OCI-M2 (cell line): ENCODE data around the gene SBK1.

Source experiments
- DNase-seq: peaks from one replicate; lab custom pipeline; 2025; ENCODE audit not compliant: unreplicated experiment; lab: John Stamatoyannopoulos, UW

Gene SBK1

DNA sequence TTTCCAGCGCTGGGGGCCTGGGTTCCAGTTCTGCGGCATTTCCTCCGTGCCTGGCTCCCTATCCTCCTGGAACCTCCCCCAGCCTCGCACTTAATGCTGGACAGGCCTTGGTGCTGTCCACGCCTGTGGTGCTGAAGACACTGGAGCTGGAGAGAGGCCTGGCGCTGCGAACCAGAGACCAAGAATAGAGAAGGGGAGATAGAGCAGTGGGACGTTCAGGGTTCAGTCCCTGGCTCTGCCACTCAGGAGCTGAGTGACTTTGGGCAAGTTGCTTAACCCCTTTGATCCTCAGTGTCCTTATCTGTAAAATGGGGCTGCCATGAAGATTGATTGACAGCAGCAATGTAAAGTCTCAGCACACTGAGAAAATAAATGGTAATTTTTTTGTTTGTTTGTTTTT is 11.9 kb downstream of the SBK1 start:
- DNase-seq = no peak

DNA sequence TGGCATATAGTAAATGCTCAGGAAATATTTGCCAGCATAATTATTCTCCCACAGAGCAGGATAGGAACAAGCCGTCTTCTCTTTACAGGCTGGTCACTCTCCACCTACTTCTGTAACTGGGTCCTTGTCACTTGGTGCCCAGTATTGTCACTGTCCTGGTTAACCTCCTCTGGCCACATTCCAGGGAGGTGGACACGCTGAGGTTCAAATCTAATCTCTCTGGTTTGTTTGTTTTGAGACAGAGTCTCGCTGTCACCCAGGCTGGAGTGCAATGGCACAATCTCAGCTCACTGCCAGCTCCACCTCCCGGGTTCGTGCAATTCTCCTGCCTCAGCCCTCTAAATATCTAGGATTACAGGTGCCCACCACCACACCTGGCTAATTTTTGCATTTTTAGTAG is 15.6 kb downstream of the SBK1 start:
- no peak for DNase-seq

DNA sequence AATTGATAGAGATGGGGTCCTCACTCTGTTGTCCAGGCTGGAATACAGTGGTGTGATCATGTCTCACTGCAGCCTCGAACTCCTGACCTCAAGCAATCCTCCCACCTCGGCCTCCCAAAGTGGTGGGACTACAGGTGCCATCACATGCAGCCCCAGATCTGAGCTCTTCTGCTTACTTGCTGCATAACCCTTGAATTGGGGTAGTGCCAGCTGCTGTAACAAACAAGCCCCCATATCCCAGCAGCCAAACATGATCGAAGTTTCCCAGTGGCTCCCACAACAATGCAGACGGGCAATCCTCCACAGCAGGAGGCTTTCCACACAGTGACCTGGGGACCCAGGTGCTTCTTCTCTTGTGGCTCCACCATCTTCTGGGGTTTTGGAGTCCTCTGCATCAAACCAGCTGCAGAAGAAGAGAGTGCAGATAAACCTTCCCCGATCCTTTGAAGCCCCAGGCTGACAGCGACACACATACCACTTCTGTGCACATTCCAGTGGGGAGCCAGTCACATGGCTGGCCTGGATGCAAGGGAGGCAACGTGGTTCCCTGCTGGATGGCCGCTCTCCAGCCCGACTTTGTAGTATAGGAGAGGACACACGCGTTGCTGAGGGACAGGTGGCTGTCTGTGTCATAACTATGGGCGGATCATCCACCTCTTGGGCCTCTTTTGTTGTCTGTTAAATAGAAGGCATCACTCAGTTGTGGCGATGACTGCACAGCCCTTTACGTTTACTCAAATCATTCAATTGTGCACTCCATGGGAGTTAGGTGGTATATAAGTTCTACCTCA is 16.7 kb downstream of the SBK1 start:
- no peak for DNase-seq

- no peak for DNase-seq
Observed at GRCh38 chr16:28309811-28310311, 17.5 kb downstream of the SBK1 start.

GRCh38 chr16:28310796-28311195 is 18.5 kb downstream of the SBK1 start:
- DNase-seq = no peak

DNA sequence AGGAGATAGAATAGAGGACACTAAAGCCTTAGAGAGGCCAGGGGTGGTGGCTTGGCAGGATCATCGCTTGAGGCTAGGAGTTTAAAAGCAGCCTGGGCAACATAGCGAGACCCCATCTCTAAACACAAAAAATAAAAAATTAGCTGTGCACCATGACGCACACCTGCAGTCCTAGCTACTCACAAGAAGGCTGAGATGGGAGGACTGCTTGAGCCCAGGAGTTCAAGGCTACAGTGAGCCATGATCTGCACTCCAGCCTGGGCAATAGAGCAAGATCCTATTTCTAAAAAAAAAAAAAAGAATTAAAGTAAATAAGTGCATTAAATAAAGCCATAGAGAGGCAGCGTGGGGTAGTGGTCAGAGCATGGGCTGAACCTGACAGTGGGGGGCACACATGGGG is 19.1 kb downstream of the SBK1 start:
- no peak for DNase-seq

- no peak for DNase-seq
Observed at GRCh38 chr16:28311913-28312312, 19.6 kb downstream of the SBK1 start.

GRCh38 chr16:28312327-28312726 is 20.0 kb downstream of the SBK1 start:
- DNase-seq = no peak

- DNase-seq = no peak
Observed at GRCh38 chr16:28313587-28313986, 21.3 kb downstream of the SBK1 start.

GRCh38 chr16:28316054-28316453 is 23.7 kb downstream of the SBK1 start:
- no peak for DNase-seq

GRCh38 chr16:28317040-28317880 is 24.9 kb downstream of the SBK1 start:
- DNase-seq = no peak

- no peak for DNase-seq
Observed at GRCh38 chr16:28318042-28318744, 25.9 kb downstream of the SBK1 start.

DNA sequence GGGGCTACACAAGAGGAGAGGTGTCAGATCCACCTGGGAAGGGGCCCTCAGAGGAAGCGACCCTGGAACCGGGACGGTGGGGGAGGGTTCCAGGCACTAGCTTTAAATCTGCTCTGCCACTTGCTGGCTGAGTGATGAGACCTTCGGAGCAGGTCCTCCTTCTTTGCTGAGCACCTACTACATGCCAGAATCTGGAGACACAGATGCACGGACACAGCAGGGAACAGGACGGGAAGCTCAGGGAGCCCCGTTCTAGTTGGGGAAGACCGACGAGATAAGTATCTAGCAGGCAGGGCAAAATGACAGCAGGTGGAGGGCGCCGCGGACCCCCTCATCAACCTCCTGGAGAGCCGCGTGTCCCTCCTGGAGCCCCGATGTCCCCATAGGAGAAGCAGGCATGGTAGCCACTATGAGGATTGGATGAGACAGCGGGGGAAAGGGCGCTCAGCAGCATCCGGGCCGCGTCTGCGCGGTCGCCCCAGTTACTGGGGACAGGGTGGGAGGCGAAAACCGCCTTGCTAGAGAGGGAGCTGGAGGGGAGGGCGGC is 27.2 kb downstream of the SBK1 start:
- DNase-seq = no peak

- DNase-seq = no peak
Observed at GRCh38 chr16:28320023-28320561, 27.8 kb downstream of the SBK1 start.

GRCh38 chr16:28320741-28321140 is 28.4 kb downstream of the SBK1 start:
- DNase-seq = no peak

- no peak for DNase-seq
Observed at GRCh38 chr16:28321700-28322411, 29.5 kb downstream of the SBK1 start.

- DNase-seq = no peak
Observed at GRCh38 chr16:28324235-28324886, 32.0 kb downstream of the SBK1 start.

GRCh38 chr16:28324887-28325279 is 32.6 kb downstream of the SBK1 start:
- no peak for DNase-seq

DNA sequence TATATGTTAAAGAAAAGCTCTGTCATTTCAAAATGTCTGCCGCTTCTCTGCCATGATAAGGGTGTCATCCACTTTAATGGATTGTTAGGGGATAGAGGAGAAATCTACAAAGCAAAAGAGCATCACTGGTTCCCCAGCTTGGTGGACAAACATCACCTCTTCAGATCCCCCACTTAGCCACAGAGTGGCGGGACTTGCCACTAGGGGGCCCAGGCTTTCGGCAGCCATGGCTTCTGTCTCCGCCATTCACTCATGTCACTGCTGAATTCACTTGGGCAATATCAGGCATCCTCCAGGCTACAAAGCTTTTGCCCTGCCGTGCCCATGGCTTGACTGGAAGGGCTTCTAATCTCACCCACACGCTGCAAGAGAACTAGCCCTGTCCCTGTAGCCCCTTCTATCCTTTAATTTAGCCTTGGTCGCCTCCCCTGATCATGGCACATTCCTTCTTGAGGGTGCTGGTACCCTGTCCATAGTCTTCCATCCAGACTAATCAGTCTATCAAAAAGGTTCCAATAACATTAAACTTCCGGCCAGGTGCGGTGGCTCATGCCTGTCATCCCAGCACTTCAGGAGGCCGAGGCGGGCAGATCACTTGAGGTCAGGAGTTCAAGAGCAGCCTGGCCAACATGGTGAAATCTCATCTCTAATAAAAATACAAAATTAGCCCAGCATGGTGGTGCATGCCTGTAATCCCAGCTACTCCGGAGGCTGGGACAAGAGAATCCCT is 34.7 kb downstream of the SBK1 start:
- DNase-seq = no peak
